Stimulated activated CD8-positive, alpha-beta memory T cell treated with anti-CD3 and anti-CD28 coated beads, Interleukin-2, amount 100 ng/mL, for 48 hours (primary cell): ENCODE results near the gene CDC42EP5.
"Not testable (repeated sequence)": the region's sequence is repeated elsewhere in the genome, so short reads cannot be mapped to it uniquely, and the experiment has no call there.

Source experiments
- DNase-seq, 2 donors: peaks; one replicate each; pipeline ENCODE4 v3.0.0-alpha.2; 2020; ENCODE audit warnings: low read depth in 2 of 2

Gene CDC42EP5

GRCh38 chr19:54489766-54490165, 16.7 kb upstream of the CDC42EP5 start:
- no peak for DNase-seq

- DNase-seq = no peak
These were observed 16.2 kb upstream of the CDC42EP5 start for GRCh38 chr19:54489341-54489740.

DNA sequence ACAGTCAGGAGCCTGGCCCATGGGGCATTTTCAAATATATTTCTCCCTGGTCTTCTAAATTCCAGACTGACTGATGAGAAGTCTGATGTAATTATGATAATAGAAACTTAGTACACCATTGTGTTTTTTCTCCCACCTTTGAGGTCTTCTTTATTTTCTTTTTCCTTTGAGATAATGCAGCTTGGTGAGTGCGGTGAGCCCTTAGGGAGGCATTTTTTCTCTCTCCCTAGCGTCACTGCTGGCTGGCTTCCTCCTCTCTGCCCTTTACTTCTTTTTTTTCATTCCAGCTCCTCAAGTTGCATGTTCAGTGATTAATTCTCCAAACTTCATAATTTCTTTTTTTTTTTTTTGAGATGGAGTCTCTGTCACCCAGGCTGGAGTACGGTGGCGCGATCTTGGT, 12.8 kb upstream of the CDC42EP5 start:
- no peak for DNase-seq

DNA sequence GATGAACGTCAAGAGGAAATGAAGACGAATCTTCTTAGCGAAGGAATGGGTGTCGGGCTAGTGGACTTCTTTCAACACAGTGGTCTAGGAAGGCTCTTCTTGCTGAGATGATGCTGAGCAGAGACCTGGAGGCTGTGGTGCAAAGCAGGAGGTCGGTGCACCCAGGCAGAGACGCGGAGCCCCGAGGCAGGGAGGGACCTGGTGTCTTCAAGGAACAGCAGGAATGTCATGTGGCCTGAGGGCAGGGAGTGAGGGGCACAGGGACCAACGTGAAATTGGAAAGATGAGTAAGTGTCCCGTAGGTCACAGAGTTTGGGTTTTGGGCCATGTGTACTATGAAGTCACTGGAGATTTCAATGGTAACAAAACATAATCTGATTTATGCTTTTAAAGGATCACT, 11.4 kb upstream of the CDC42EP5 start:
- no peak for DNase-seq

GRCh38 chr19:54482889-54483288, 9.8 kb upstream of the CDC42EP5 start:
- DNase-seq = no peak

DNA sequence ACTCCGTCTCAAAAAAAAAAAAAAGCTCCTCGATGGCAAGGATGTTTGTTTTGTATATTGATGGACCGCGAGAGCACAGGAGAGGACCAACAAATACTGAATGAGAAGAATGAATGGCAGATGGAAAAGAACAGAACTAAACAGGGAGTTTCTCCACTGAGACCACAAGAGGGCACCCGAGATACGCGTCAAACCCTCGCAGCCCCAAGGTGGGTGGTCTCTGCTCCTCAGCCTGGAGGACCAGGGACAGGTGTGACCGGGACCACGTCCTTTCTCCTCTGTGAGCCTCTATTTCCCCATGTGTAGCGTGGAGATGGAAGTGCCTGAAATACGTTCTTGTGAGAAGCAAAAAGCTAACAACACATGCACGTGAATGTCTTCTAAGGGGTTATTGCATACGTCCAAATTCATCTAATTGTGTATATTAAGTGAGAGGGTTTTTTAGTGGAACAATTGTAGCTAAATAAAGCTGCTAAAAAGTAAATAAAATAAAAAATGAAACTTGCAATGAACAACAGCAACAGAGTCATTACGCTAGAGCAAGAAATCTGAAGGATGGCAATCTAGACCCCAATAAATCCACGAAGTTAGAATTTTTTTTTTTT, 8.3 kb upstream of the CDC42EP5 start:
- no peak for DNase-seq

DNA sequence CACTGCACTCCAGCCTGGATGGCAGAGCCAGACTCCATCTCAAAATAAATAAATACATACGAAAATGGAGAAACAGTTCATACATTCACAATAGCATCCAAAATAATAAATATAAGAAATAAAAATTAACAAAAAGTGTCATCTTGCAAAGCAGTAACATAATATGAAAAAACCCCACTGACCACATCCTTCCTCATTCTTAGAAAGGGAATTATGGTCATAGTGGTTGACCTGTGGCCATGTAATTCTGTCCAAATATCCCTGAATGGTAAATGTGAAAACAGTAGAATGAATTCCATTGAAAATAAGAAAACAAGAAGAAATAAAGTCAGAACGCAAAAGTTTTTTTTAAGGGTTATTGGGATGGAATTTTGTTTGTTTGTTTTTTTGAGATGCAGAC, 7.0 kb upstream of the CDC42EP5 start:
- DNase-seq = no peak

DNA sequence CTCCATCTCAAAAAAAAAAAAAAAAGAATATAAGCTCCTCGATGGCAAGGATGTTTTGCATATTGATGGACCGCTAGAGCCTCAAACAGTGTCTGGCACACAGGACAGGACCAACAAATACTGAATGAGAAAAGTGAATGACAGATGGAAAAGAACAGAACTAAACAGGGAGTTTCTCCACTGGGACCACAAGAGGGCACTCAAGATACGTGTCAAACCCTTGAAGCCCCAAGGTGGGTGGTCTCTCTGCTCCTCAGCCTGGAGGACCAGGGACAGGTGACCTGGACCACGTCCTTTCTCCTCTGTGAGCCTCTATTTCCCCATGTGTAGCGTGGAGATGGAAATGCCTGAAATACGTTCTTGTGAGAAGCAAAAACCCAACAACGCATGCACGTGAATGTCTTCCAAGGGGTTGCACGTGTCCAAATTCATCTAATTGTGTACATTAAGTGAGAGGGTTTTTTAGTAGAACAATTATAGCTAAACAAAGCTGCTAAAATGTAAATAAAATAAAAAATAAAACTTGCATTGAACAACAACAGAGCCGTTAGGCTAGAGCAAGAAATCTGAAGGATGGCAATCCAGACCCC, 5.7 kb upstream of the CDC42EP5 start:
- no peak for DNase-seq

- DNase-seq = no peak
These were observed 4.6 kb upstream of the CDC42EP5 start for GRCh38 chr19:54477650-54478049.

DNA sequence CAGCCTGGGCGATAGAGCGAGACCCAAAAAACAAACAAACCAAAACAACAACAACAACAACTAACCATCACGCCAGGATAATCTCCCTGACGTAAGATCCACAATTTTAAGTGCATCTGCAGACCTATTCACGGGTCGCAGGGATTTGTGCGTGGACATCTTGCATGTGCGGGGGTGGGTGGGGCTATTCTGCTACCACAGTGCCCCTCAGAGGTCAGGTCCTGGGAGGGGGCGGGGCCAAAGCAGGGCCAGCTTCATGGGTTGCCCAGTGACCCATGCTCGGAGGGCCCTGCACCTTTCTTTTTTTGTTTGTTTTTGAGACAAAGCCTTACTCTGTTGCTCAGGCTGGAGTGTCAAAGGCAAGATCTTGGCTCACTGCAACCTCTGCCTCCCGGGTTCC, 2.6 kb upstream of the CDC42EP5 start:
- DNase-seq = no peak

GRCh38 chr19:54473892-54474372, 836 bp upstream of the CDC42EP5 start:
- no peak for DNase-seq

DNA sequence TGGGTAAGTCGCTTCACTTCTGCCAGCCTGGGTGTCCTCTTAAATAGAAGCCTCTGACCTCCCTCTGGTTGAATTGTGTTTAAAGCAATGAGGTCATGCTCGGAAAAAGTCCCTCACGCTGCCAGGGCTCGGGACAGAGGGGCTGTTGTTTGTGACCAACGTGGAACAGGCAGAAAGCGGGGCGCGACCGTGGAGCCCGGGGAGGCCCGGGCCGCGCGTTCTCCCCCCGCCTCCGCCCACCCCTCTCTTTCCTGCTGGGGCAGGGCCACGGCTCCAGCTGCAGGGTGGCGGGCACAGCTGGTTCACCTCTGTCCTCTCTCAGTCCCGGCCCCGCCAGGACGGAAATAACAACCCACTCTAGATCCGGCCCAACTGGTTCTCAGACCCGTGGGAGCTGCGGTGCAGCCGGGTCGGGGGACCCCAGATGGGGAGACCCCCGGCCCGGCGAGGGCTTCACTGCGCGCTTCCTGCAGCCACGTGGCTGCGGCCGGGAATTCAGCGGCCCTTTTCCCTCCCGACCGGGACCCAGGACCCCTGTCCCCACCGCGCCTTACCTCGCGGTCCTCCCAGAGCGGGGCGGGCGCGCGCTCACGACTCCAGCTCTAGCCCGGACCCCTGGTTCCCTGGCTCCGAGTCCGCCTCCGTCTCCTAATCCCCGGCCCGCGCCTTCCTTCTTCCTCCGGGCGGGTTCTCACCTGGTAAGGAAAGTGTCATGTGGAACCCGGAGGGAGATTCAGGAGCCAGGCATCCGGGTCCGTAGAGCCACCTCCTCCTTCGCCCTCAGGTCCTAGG, 1.9 kb downstream of the CDC42EP5 start:
- DNase-seq = no peak

- DNase-seq = no peak
These were observed 2.7 kb downstream of the CDC42EP5 start for GRCh38 chr19:54470276-54470887.

GRCh38 chr19:54469496-54469934, 3.6 kb downstream of the CDC42EP5 start:
- DNase-seq = no peak

DNA sequence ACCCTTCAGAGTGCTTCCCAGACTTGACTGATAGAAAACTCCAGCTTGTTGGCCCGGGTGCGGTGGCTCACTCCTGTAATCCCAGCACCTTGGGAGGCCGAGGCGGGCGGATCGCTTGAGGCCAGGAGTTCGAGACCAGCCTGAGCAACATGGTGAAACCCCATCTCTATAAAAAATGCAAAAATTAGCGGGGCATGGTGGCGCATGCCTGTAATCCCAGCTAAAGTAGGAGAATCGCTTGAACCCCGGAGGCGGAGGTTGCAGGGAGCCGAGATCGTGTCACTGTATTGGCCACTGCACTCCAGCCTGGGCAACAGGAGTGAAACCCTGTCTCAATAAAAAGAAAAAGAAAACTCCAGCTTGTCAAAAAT, 7.0 kb downstream of the CDC42EP5 start:
- DNase-seq = not testable (repeated sequence)

- DNase-seq = no peak
These were observed 7.5 kb downstream of the CDC42EP5 start for GRCh38 chr19:54465426-54466109.

- peak; percentile 77 to 81 for DNase-seq
These were observed 8.3 kb downstream of the CDC42EP5 start for GRCh38 chr19:54464630-54465425.

GRCh38 chr19:54464044-54464629, 9.0 kb downstream of the CDC42EP5 start:
- DNase-seq = peak; percentile 68 to 92

GRCh38 chr19:54463531-54464043, 9.5 kb downstream of the CDC42EP5 start, which contains the start of gene LENG9:
Gene LENG9 (minus strand): TSS chr19:54463778. CDS start chr19:54463526, 252 bp downstream.
- DNase-seq = peak; percentile 94 to 96
